H7 (cell line): ENCODE results near the gene CACNB4. TPM values are rescaled to one million over a fixed set of nuclear protein-coding genes. Genes with fewer than 3 reads are reported as not detected.

Experiments used
- DNase-seq: peaks from one replicate; pipeline ENCODE4 v3.0.0; 2012
- H3K27me3 ChIP-seq: 2 replicates; pipeline ENCODE4 v1.6.0; 2011; ENCODE audit warnings: mild to moderate bottlenecking, low read length; ENCODE audit not compliant: control insufficient read depth, insufficient read depth
- H3K36me3 ChIP-seq: replicated peaks from 2 replicates; pipeline ENCODE4 v1.5.1; 2011; ENCODE audit warnings: low read length; ENCODE audit not compliant: control insufficient read depth, insufficient read depth
- H3K4me3 ChIP-seq: 2 replicates; pipeline ENCODE4 v1.5.1; 2011; ENCODE audit warnings: low read depth, mild to moderate bottlenecking, control low read depth, low read length, moderate library complexity; ENCODE audit not compliant: insufficient read depth
- total RNA-seq: library from RNA; depleted of rRNA; stranded (reverse); fragments of >200 nt; shearing (Covaris generic); gene quantifications from 2 replicates; pipeline ENCODE4 v1.2.3, GENCODE V29; 2014

Gene CACNB4
- total RNA-seq, 1 experiment from 2014 or later: 0.83 TPM

DNA sequence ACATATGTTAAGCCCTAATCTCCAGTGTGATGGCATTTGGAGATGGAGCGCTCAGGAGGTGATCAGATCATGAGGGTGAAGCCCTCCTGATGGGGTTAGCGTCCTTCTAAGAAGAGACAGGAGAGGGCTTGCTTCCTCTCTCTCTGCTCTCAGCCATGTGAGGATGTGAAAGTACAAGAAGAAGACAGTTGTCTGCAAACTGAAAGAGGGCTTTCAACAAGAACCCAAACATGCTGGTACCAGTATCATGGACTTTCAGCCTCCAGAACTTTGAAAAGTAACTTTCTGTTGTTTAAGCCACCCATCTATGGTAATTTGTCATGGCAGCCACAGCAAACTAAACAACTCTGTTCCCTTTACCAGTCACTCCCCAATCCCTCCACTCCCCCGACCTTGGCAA, 47.4 kb downstream of the CACNB4 start:
- H3K36me3 ChIP-seq: no peaks in the 10 kb centered on the region
- no peak for DNase-seq
- H3K27me3 ChIP-seq: no peaks in the 10 kb centered on the region; the same call in 1 of the 2 replicates
- no peak overlapping the region for H3K4me3 ChIP-seq

- Histone ChIP-seq H3K36me3 (no peaks in the 10 kb centered on the region), H3K27me3 (no peaks in the 10 kb centered on the region; the same call in 1 of the 2 replicates), H3K4me3 (no peak overlapping the region)
- no peak for DNase-seq
Measured at GRCh38 chr2:152050915-152051314, 47.9 kb downstream of the CACNB4 start.

DNA sequence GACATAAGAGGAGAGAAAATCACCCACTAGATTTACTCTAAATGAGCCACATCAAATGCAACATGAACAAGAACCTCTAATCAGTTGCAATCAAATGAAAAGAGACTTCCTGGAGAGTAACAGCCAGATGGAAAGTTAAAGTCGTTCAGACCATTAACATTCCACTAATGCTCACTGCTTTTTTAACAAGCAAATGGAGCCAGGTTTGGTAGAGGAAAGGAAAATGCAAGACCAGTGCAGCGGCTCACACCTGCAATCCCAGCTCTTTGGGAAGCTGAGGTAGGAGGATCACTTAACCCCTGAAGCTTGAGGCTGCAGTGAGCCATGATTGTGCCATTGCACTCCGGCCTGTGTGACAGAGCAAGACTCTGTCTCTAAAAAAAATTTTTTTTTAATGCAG, 48.5 kb downstream of the CACNB4 start:
- Histone ChIP-seq H3K27me3 (no peaks in the 10 kb centered on the region; the same call in 1 of the 2 replicates), H3K4me3 (no peak overlapping the region), H3K36me3 (no peaks in the 10 kb centered on the region)
- no peak for DNase-seq

- Histone ChIP-seq H3K4me3 (no peak overlapping the region), H3K27me3 (no peaks in the 10 kb centered on the region; the same call in 1 of the 2 replicates), H3K36me3 (no peaks in the 10 kb centered on the region)
- no peak for DNase-seq
Measured at GRCh38 chr2:152049541-152049940, 49.3 kb downstream of the CACNB4 start.

DNA sequence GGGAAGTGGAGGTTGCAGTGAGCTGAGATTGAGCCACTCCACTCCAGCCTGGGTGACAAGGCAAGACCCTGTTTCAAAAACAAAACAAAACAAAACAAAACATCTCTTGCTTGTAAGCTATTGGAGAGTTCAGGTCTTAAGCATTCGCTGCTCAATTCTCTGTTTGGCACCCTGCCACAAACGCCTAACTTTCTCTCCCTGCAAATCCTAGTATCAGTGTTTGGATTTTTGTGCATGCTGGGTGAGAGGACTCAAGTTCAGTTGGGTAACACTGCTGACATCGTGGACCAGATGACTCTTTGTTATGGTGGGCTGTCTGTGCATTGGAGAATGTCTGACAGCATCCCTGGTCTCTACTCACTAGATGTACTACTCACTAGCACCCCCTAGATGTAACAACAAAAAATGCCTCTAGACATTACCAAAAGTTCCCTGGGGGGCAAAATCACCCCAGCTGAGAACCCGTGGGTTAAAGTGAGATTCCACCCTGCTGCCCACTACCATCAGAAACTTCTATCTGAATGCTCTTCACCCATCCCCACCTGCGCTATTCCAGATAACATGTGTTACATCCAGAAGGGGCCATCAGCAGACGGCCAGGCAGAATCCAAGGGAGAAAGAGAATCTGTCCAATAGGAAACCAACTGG, 50.9 kb downstream of the CACNB4 start:
- no peaks in the 10 kb centered on the region; the same call in 1 of the 2 replicates for H3K27me3 ChIP-seq
- H3K4me3 ChIP-seq: no peak overlapping the region
- H3K36me3 ChIP-seq: no peaks in the 10 kb centered on the region
- DNase-seq: peak; percentile 42

DNA sequence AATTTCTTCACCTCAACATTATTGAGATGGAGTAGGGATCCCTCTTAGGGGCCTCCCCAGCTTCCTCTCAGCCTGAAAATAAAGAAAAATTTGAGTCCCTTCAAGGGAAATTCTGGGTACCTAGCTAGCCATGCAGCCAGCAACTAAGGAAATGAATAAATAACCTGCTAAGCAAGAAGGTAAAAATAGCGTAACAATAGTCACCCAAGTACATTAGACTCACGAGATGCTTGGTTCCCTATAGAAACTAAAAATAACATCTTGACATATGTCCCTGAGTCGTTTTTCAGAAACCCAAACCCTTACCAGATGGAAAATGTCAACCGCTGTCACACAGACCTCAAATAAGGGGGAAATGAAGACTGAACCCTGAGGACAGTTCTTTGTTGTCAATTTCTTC, 51.9 kb downstream of the CACNB4 start:
- Histone ChIP-seq H3K4me3 (no peak overlapping the region), H3K27me3 (no peaks in the 10 kb centered on the region; the same call in 1 of the 2 replicates), H3K36me3 (no peaks in the 10 kb centered on the region)
- no peak for DNase-seq

DNA sequence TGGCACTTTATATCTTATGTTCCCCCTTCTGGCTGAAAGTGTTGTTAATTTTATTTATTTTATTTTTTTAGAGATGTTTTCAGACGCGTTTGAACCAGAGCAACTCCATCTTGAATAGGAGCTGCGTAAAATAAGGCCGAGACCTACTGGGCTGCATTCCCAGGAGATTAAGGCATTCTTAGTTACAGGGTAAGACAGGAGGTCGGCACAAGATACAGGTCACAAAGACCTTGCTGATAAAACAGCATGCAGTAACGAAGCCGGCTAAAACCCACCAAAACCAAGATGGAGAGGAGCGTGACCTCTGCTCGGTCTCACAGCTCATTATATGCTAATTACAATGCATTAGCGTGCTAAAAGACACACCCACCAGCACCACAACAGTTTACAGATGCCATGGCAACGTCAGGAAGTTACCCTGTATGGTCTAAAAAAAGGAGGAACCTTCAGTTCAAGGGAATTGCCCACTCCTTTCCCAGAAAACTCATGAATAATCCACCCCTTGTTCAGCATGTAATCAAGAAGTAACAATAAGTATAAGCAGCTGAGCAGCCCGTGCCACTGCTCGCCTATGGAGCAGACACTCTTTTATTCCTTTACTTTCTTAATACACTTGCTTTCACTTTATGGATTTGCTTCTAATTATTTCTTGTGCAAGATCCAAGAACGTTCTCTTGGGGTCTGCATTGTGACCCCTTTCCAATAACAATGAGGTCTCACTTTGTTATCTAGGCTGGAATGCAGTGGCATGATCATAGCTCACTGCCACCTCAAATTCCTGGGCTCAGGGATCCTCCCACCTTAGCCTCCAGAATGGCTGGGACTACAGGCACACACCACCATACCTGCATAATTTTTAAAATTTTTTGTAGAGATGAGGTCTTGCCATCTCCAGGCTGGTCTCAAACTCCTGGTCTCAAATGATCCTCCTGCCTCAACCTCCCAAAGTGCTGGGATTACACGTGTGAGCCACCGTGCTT, 55.9 kb downstream of the CACNB4 start:
- no peaks in the 10 kb centered on the region for H3K27me3 ChIP-seq
- no peak for DNase-seq
- H3K36me3 ChIP-seq: no peaks in the 10 kb centered on the region
- H3K4me3 ChIP-seq: no peak overlapping the region

- Histone ChIP-seq H3K4me3 (no peak overlapping the region), H3K27me3 (no peaks in the 10 kb centered on the region), H3K36me3 (no peaks in the 10 kb centered on the region)
- DNase-seq: no peak
Measured at GRCh38 chr2:152038441-152038958, 60.3 kb downstream of the CACNB4 start.

- DNase-seq: no peak
- Histone ChIP-seq H3K36me3 (no peaks in the 10 kb centered on the region), H3K4me3 (no peak overlapping the region), H3K27me3 (no peaks in the 10 kb centered on the region)
Measured at GRCh38 chr2:152037743-152038435, 61.0 kb downstream of the CACNB4 start.

- Histone ChIP-seq H3K4me3 (no peak overlapping the region), H3K36me3 (no peaks in the 10 kb centered on the region), H3K27me3 (no peaks in the 10 kb centered on the region)
- peak; percentile 72 for DNase-seq
Measured at GRCh38 chr2:152036611-152037469, 62.0 kb downstream of the CACNB4 start.

- DNase-seq: peak; percentile 37
- Histone ChIP-seq H3K4me3 (no peak overlapping the region), H3K27me3 (no peaks in the 10 kb centered on the region)
Measured at GRCh38 chr2:152034257-152034801, 64.5 kb downstream of the CACNB4 start.

GRCh38 chr2:152033011-152033925, 65.6 kb downstream of the CACNB4 start:
- Histone ChIP-seq H3K4me3 (no peak overlapping the region), H3K27me3 (no peaks in the 10 kb centered on the region), H3K36me3 (no peaks in the 10 kb centered on the region)
- DNase-seq: no peak

More at GRCh38 chr2:152034257-152034801, 64.5 kb downstream of the CACNB4 start:
- no peaks in the 10 kb centered on the region for H3K36me3 ChIP-seq
